Chondrocyte (in vitro differentiated cells): ENCODE data around the gene STARD10. TPM values are rescaled to one million over a fixed set of nuclear protein-coding genes. Genes with fewer than 3 reads are reported as not detected.

Experiments used
- DNase-seq: peaks from one replicate; pipeline ENCODE4 v3.0.0; 2021; ENCODE audit warnings: mixed read lengths, low spot score
- H3K27ac Mint-ChIP-seq: one replicate; pipeline ENCODE4 v1.8.0; 2021; ENCODE audit warnings: mild to moderate bottlenecking, moderate library complexity, mixed read lengths; ENCODE audit not compliant: unreplicated experiment
- H3K27me3 Mint-ChIP-seq: 2 replicates; pipeline ENCODE4 v1.8.0; 2021; ENCODE audit warnings: low read depth, mixed read lengths
- H3K36me3 Mint-ChIP-seq: 2 replicates; pipeline ENCODE4 v1.8.0; 2021; ENCODE audit warnings: low read depth, mixed read lengths
- H3K4me1 Mint-ChIP-seq: 2 replicates; pipeline ENCODE4 v1.8.0; 2021; ENCODE audit warnings: low read depth, mild to moderate bottlenecking, mixed read lengths
- H3K4me3 Mint-ChIP-seq: one replicate; pipeline ENCODE4 v1.8.0; 2021; ENCODE audit warnings: mild to moderate bottlenecking, moderate library complexity, mixed read lengths; ENCODE audit not compliant: unreplicated experiment
- H3K9me3 Mint-ChIP-seq: 2 replicates; pipeline ENCODE4 v1.8.0; 2021; ENCODE audit warnings: low read depth, mixed read lengths
- CTCF ChIP-seq: fragments of 200-600 bp; sonication (generic); IDR thresholded peaks from 2 replicates; pipeline ENCODE4 v1.5.0; 2021; ENCODE audit warnings: antibody characterized with exemption, mild to moderate bottlenecking, moderate library complexity
- total RNA-seq: library from RNA; stranded (reverse); gene quantifications from 3 replicates; pipeline ENCODE4 v1.2.1, GENCODE V29; 2021

The STARD10 gene
- total RNA-seq, 1 donor from 2014 or later = 79.4 TPM

- no peak for DNase-seq
- Mint-ChIP-seq H3K36me3 (peaks cover 12% of the 10 kb centered on the region), H3K27me3 (no peaks in the 10 kb centered on the region), H3K4me3 (peak overlapping the region; percentile 96), H3K27ac (no peak overlapping the region), H3K4me1 (peaks cover 26% of the 10 kb centered on the region), H3K9me3 (no peaks in the 10 kb centered on the region)
- no peak for TF ChIP-seq CTCF
Observed at GRCh38 chr11:72751116-72752087, 42.4 kb downstream of the STARD10 start.

GRCh38 chr11:72750556-72751115, 43.2 kb downstream of the STARD10 start:
- peaks cover 26% of the 10 kb centered on the region for H3K4me1 Mint-ChIP-seq
- peaks cover 5% of the 10 kb centered on the region for H3K36me3 Mint-ChIP-seq
- TF ChIP-seq CTCF = no peak
- no peak for DNase-seq
- no peaks in the 10 kb centered on the region for H3K27me3 Mint-ChIP-seq
- no peaks in the 10 kb centered on the region for H3K9me3 Mint-ChIP-seq
- no peak overlapping the region for H3K27ac Mint-ChIP-seq
- peak overlapping the region; percentile 96 for H3K4me3 Mint-ChIP-seq

- H3K27me3 Mint-ChIP-seq = no peaks in the 10 kb centered on the region
- no peak overlapping the region for H3K27ac Mint-ChIP-seq
- no peak for TF ChIP-seq CTCF
- no peak for DNase-seq
- H3K4me3 Mint-ChIP-seq = no peak overlapping the region
- peaks cover 5% of the 10 kb centered on the region for H3K36me3 Mint-ChIP-seq
- H3K4me1 Mint-ChIP-seq = peaks cover 26% of the 10 kb centered on the region
- H3K9me3 Mint-ChIP-seq = no peaks in the 10 kb centered on the region
Observed at GRCh38 chr11:72750086-72750485, 43.8 kb downstream of the STARD10 start.

GRCh38 chr11:72747289-72747855, 46.5 kb downstream of the STARD10 start:
- no peaks in the 10 kb centered on the region for H3K9me3 Mint-ChIP-seq
- no peaks in the 10 kb centered on the region for H3K27me3 Mint-ChIP-seq
- no peak for DNase-seq
- peaks cover 2% of the 10 kb centered on the region for H3K36me3 Mint-ChIP-seq
- peaks cover 21% of the 10 kb centered on the region for H3K4me1 Mint-ChIP-seq
- no peak overlapping the region for H3K4me3 Mint-ChIP-seq
- TF ChIP-seq CTCF = no peak
- H3K27ac Mint-ChIP-seq = no peak overlapping the region

- Mint-ChIP-seq H3K9me3 (no peaks in the 10 kb centered on the region), H3K27me3 (no peaks in the 10 kb centered on the region), H3K36me3 (peaks cover 2% of the 10 kb centered on the region), H3K4me1 (peaks cover 27% of the 10 kb centered on the region), H3K4me3 (no peak overlapping the region), H3K27ac (no peak overlapping the region)
- DNase-seq = no peak
- no peak for TF ChIP-seq CTCF
Observed at GRCh38 chr11:72746821-72747220, 47.0 kb downstream of the STARD10 start.
